Measurements from ENCODE around the gene KYNU.

The KYNU gene

GRCh38 chr2:142841788-142842187 lies 35.7 kb upstream of the KYNU start:
- H4K20me1 ChIP-seq (ENCODE audit: control insufficient read depth, insufficient read depth, low read depth, low read length): no peaks in the 10 kb centered on the region
- no peaks in the 10 kb centered on the region for H3F3A ChIP-seq (ENCODE audit: control insufficient read depth, insufficient read depth)
- 0 out of 2 replicates have a peak, but pooled peaks cover 4% of the 10 kb centered on the region for H3K36me3 ChIP-seq (ENCODE audit: control insufficient read depth, low read length)
- H3K9me3 ChIP-seq (ENCODE audit: control insufficient read depth, insufficient read depth, low read length): no peaks in the 10 kb centered on the region
- H3K9me2 ChIP-seq (replicated peaks; ENCODE audit: control insufficient read depth, low read length): no peaks in the 10 kb centered on the region
- H3K27me3 ChIP-seq (ENCODE audit: control insufficient read depth, low read length): no peaks in the 10 kb centered on the region
- TF ChIP-seq CTCF (IDR thresholded peaks at IDR 0.05; ENCODE audit: low read depth, low read length, poor library complexity, severe bottlenecking): no peak
- no peak for TF ChIP-seq EZH2phosphoT487 (IDR thresholded peaks at IDR 0.05; ENCODE audit: borderline replicate concordance, low read length)
- no peak overlapping the region for H3K27ac ChIP-seq (ENCODE audit: low read depth, low read length)
- no peaks in the 10 kb centered on the region for H3K79me2 ChIP-seq (ENCODE audit: control insufficient read depth, low read length)
- 0 out of 2 replicates have a peak, but pooled peaks cover 10% of the 10 kb centered on the region for H3K4me1 ChIP-seq (ENCODE audit: control insufficient read depth, low read length)
- H3K4me3 ChIP-seq (ENCODE audit: low read length): no peak overlapping the region
- no peak overlapping the region for H3K4me2 ChIP-seq (ENCODE audit: low read length)

GRCh38 chr2:142842369-142842768 lies 35.1 kb upstream of the KYNU start:
- no peak overlapping the region for H3K4me2 ChIP-seq (ENCODE audit: low read length)
- H3K27ac ChIP-seq (ENCODE audit: low read depth, low read length): no peak overlapping the region
- TF ChIP-seq EZH2phosphoT487 (IDR thresholded peaks at IDR 0.05; ENCODE audit: borderline replicate concordance, low read length) (no peak), CTCF (IDR thresholded peaks at IDR 0.05; ENCODE audit: low read depth, low read length, poor library complexity, severe bottlenecking) (no peak)

GRCh38 chr2:142843731-142844130 lies 33.7 kb upstream of the KYNU start:
- 0 out of 2 replicates have a peak, but pooled peaks cover 10% of the 10 kb centered on the region for H3K4me1 ChIP-seq (ENCODE audit: control insufficient read depth, low read length)
- no peaks in the 10 kb centered on the region for H3K9me3 ChIP-seq (ENCODE audit: control insufficient read depth, insufficient read depth, low read length)
- no peak for TF ChIP-seq EZH2phosphoT487 (IDR thresholded peaks at IDR 0.05; ENCODE audit: borderline replicate concordance, low read length)
- no peak for TF ChIP-seq CTCF (IDR thresholded peaks at IDR 0.05; ENCODE audit: low read depth, low read length, poor library complexity, severe bottlenecking)
- no peaks in the 10 kb centered on the region for H3K9me2 ChIP-seq (replicated peaks; ENCODE audit: control insufficient read depth, low read length)
- no peak overlapping the region for H3K27ac ChIP-seq (ENCODE audit: low read depth, low read length)
- H3K36me3 ChIP-seq (ENCODE audit: control insufficient read depth, low read length): peaks cover 13% of the 10 kb centered on the region
- H3K79me2 ChIP-seq (ENCODE audit: control insufficient read depth, low read length): no peaks in the 10 kb centered on the region
- no peaks in the 10 kb centered on the region for H3K27me3 ChIP-seq (ENCODE audit: control insufficient read depth, low read length)
- no peak overlapping the region for H3K4me3 ChIP-seq (ENCODE audit: low read length)
- no peaks in the 10 kb centered on the region for H4K20me1 ChIP-seq (ENCODE audit: control insufficient read depth, insufficient read depth, low read depth, low read length)
- no peak overlapping the region for H3K4me2 ChIP-seq (ENCODE audit: low read length)
- no peaks in the 10 kb centered on the region for H3F3A ChIP-seq (ENCODE audit: control insufficient read depth, insufficient read depth)

More at GRCh38 chr2:142842369-142842768, 35.1 kb upstream of the KYNU start:
- no peaks in the 10 kb centered on the region for H3K79me2 ChIP-seq (ENCODE audit: control insufficient read depth, low read length)
- H3K36me3 ChIP-seq (ENCODE audit: control insufficient read depth, low read length): 0 out of 2 replicates have a peak, but pooled peaks cover 6% of the 10 kb centered on the region
- 0 out of 2 replicates have a peak, but pooled peaks cover 10% of the 10 kb centered on the region for H3K4me1 ChIP-seq (ENCODE audit: control insufficient read depth, low read length)
- H3F3A ChIP-seq (ENCODE audit: control insufficient read depth, insufficient read depth): no peaks in the 10 kb centered on the region
- no peaks in the 10 kb centered on the region for H3K9me2 ChIP-seq (replicated peaks; ENCODE audit: control insufficient read depth, low read length)
- H3K4me3 ChIP-seq (ENCODE audit: low read length): no peak overlapping the region
- no peaks in the 10 kb centered on the region for H3K9me3 ChIP-seq (ENCODE audit: control insufficient read depth, insufficient read depth, low read length)
- no peaks in the 10 kb centered on the region for H3K27me3 ChIP-seq (ENCODE audit: control insufficient read depth, low read length)
- H4K20me1 ChIP-seq (ENCODE audit: control insufficient read depth, insufficient read depth, low read depth, low read length): no peaks in the 10 kb centered on the region
